Body of pancreas (tissue), 4 donors: ENCODE results near the gene UGT3A1. TPM values are rescaled to one million over a fixed set of nuclear protein-coding genes. Genes with fewer than 3 reads are reported as not detected.

Experiments used
- ATAC-seq: fragments of 150-250 bp; one replicate; pipeline ENCODE4 v1.9.1; 2016
- DNase-seq, 4 donors: peaks; one replicate each; pipeline ENCODE4 v3.0.0-alpha.2; 2019
- H3K27ac ChIP-seq, 4 donors: fragments of 200-600 bp; sonication (generic); 1 replicate in 3 of 4; 2 replicates in 1 of 4; pipeline versions ENCODE4 v1.5.1 to v1.6.1; 2016 to 2019; ENCODE audit warnings: mild to moderate bottlenecking in 1 of 4, mixed read lengths in 1 of 4, moderate library complexity in 1 of 4
- H3K27me3 ChIP-seq, 2 donors: fragments of 200-600 bp; sonication (generic); one replicate each; pipeline ENCODE4 v1.6.0; 2016; ENCODE audit warnings: mild to moderate bottlenecking in 1 of 2
- H3K36me3 ChIP-seq, 2 donors: fragments of 200-600 bp; sonication (generic); replicated peaks in 1 of 2; 2 replicates each; pipeline ENCODE4 v1.5.1; 2016; ENCODE audit warnings: low read depth in 2 of 2; ENCODE audit not compliant: insufficient read depth in 1 of 2
- H3K4me1 ChIP-seq: fragments of 200-600 bp; sonication (generic); one replicate; pipeline ENCODE4 v1.6.0; 2016
- H3K4me3 ChIP-seq, 2 donors: fragments of 200-600 bp; sonication (generic); 1 replicate in 1 of 2; 2 replicates in 1 of 2; pipeline ENCODE4 v1.5.1; 2016 to 2019
- H3K9me3 ChIP-seq, 3 donors: fragments of 200-600 bp; sonication (generic); 1 replicate in 2 of 3; 2 replicates in 1 of 3; pipeline ENCODE4 v1.5.1; 2016
- CTCF ChIP-seq, 7 experiments: fragments of 450-650 bp in 4 of 7; fragments of 200-600 bp in 3 of 7; sonication (generic) in 3 of 7; IDR thresholded peaks; one replicate each; pipeline ENCODE4 v1.5.1; 2016 to 2019; ENCODE audit warnings: antibody characterized with exemption in 7 of 7
- POLR2A ChIP-seq, 3 donors: fragments of 450-650 bp; IDR thresholded peaks; one replicate each; pipeline ENCODE4 v1.6.1; 2016; ENCODE audit warnings: antibody characterized with exemption in 3 of 3, mild to moderate bottlenecking in 2 of 3
- WGBS, 2 donors: methylation state at CpG; one replicate each; pipeline ENCODE4 v1.1.5; 2017; 5-methylcytosine and 5-hydroxymethylcytosine counted together
- intact Hi-C: fragments of 100-400 bp; cut with DNase I; formaldehyde crosslinking; loops from one replicate; pipeline ENCODE4 v1.15.1; 2023
- total RNA-seq, 2 donors: library from RNA; depleted of rRNA; stranded (reverse); fragments of >200 nt; gene quantifications; one replicate each; pipeline ENCODE4 v1.1.0, GENCODE V29; 2016

UGT3A1 gene
- total RNA-seq, 2 donors from 2014 or later = not detected

GRCh38 chr5:35954175-35954574 is 37.0 kb downstream of the UGT3A1 start:
- no peak overlapping the region for H3K4me3 ChIP-seq
- no peak for ATAC-seq
- no peak overlapping the region for H3K27ac ChIP-seq
- no peak for DNase-seq
- intact Hi-C loops = no loop called here
- H3K36me3 ChIP-seq = no peaks in the 10 kb centered on the region
- H3K9me3 ChIP-seq = no peaks in the 10 kb centered on the region
- TF ChIP-seq POLR2A (IDR thresholded peaks at IDR 0.05) (no peak), CTCF (IDR thresholded peaks at IDR 0.05) (no peak)
- no peaks in the 10 kb centered on the region for H3K27me3 ChIP-seq
- no peaks in the 10 kb centered on the region for H3K4me1 ChIP-seq
- WGBS, 2 donors = 55 to 58% methylated on average over 9 of the region's 9 CpGs

- 70 to 83% methylated on average over 5 of the region's 5 CpGs for WGBS, 2 donors
- intact Hi-C loops = no loop called here
- no peak for DNase-seq
- H3K4me3 ChIP-seq = no peak overlapping the region
- TF ChIP-seq POLR2A (IDR thresholded peaks at IDR 0.05) = no peak
- no peak for TF ChIP-seq CTCF (IDR thresholded peaks at IDR 0.05)
- H3K4me1 ChIP-seq = no peaks in the 10 kb centered on the region
- no peaks in the 10 kb centered on the region for H3K9me3 ChIP-seq
- H3K36me3 ChIP-seq = no peaks in the 10 kb centered on the region
- no peak overlapping the region for H3K27ac ChIP-seq
- no peaks in the 10 kb centered on the region for H3K27me3 ChIP-seq
- no peak for ATAC-seq
Measured at GRCh38 chr5:35947085-35947484, 44.1 kb downstream of the UGT3A1 start.

GRCh38 chr5:35939639-35940038 is 51.6 kb downstream of the UGT3A1 start:
- 57 to 62% methylated on average over 3 of the region's 3 CpGs for WGBS, 2 donors
- intact Hi-C loops = no loop called here
- H3K36me3 ChIP-seq = no peaks in the 10 kb centered on the region
- no peak overlapping the region for H3K4me3 ChIP-seq
- TF ChIP-seq POLR2A (IDR thresholded peaks at IDR 0.05) (no peak), CTCF (IDR thresholded peaks at IDR 0.05) (no peak)
- no peaks in the 10 kb centered on the region for H3K4me1 ChIP-seq
- ATAC-seq = no peak
- no peak for DNase-seq
- no peaks in the 10 kb centered on the region for H3K27me3 ChIP-seq
- H3K9me3 ChIP-seq = no peaks in the 10 kb centered on the region
- H3K27ac ChIP-seq = no peak overlapping the region

GRCh38 chr5:35938568-35939227 is 52.5 kb downstream of the UGT3A1 start, which contains the start of gene CAPSL:
CAPSL (minus strand) TSS chr5:35938622; CDS start chr5:35921120, 17,502 bp downstream.
- DNase-seq (peak; percentile 88 to 95 (median 88)), ATAC-seq (peak; percentile 100)
- H3K9me3 ChIP-seq = no peaks in the 10 kb centered on the region
- no peak within 1 kb of the TSS for H3K27ac ChIP-seq
- WGBS, 2 donors = 8 to 9% methylated on average over 2 of the region's 2 CpGs
- TF ChIP-seq POLR2A (IDR thresholded peaks at IDR 0.05) = no peak
- no peaks in the 10 kb centered on the region for H3K4me1 ChIP-seq
- H3K27me3 ChIP-seq = no peaks in the 10 kb centered on the region
- intact Hi-C loops = no loop called here
- H3K36me3 ChIP-seq = no peaks in the 10 kb centered on the region
- H3K4me3 ChIP-seq = no peak within 1 kb of the TSS

- peaks cover 5% of the 10 kb centered on the region for H3K4me1 ChIP-seq
- 29 to 31% methylated on average over 13 of the region's 13 CpGs for WGBS, 2 donors
- TF ChIP-seq POLR2A (IDR thresholded peaks at IDR 0.05) = no peak
- TF ChIP-seq CTCF (IDR thresholded peaks at IDR 0.05) = peak; percentile 33 to 84 (median 74)
- no peak overlapping the region for H3K4me3 ChIP-seq
- no peak overlapping the region for H3K27ac ChIP-seq
- peaks cover 0 to 14% of the 10 kb centered on the region in 2 donors for H3K27me3 ChIP-seq
- H3K9me3 ChIP-seq = no peaks in the 10 kb centered on the region
- no peaks in the 10 kb centered on the region for H3K36me3 ChIP-seq
- peak; percentile 71 for ATAC-seq
- DNase-seq = peak; percentile 52 to 62 (median 58)
- intact Hi-C loops = loop anchor here (10.0 kb wide), 1 partner anchor 152 kb away; no protein-coding TSS in a partner anchor
Measured at GRCh38 chr5:35926389-35927051, 64.7 kb downstream of the UGT3A1 start.
